NCI-H69 (cell line): ENCODE results near the gene TENT4A.
A peak's percentile ranks its signal among the peaks of the same experiment; 100 is the strongest.

Experiments used
- DNase-seq: peaks from one replicate; lab custom pipeline; 2025; lab: John Stamatoyannopoulos, UW

TENT4A gene

GRCh38 chr5:6718161-6718681, 5.0 kb downstream of the TENT4A start:
- DNase-seq = no peak

- no peak for DNase-seq
Observed at GRCh38 chr5:6718718-6719117, 5.5 kb downstream of the TENT4A start.

- no peak for DNase-seq
Observed at GRCh38 chr5:6719417-6719816, 6.2 kb downstream of the TENT4A start.

- DNase-seq = no peak
Observed at GRCh38 chr5:6719896-6720560, 6.8 kb downstream of the TENT4A start.

- DNase-seq = no peak
Observed at GRCh38 chr5:6720561-6720921, 7.3 kb downstream of the TENT4A start.

- DNase-seq = peak; percentile 8
Observed at GRCh38 chr5:6721442-6721841, 8.2 kb downstream of the TENT4A start.

GRCh38 chr5:6722015-6722414, 8.8 kb downstream of the TENT4A start:
- DNase-seq = no peak

- DNase-seq = no peak
Observed at GRCh38 chr5:6723122-6723815, 10.0 kb downstream of the TENT4A start.

- DNase-seq = no peak
Observed at GRCh38 chr5:6723816-6724300, 10.6 kb downstream of the TENT4A start.

GRCh38 chr5:6724321-6724929, 11.2 kb downstream of the TENT4A start:
- DNase-seq = no peak

GRCh38 chr5:6725421-6725820, 12.2 kb downstream of the TENT4A start:
- no peak for DNase-seq

- no peak for DNase-seq
Observed at GRCh38 chr5:6726006-6726405, 12.8 kb downstream of the TENT4A start.

- DNase-seq = no peak
Observed at GRCh38 chr5:6727231-6727630, 14.0 kb downstream of the TENT4A start.

- DNase-seq = peak; percentile 81
Observed at GRCh38 chr5:6728011-6728794, 15.0 kb downstream of the TENT4A start.

GRCh38 chr5:6728795-6729183, 15.6 kb downstream of the TENT4A start:
- no peak for DNase-seq

GRCh38 chr5:6729386-6730310, 16.4 kb downstream of the TENT4A start:
- peak; percentile 53 for DNase-seq

- DNase-seq = no peak
Observed at GRCh38 chr5:6730407-6730806, 17.2 kb downstream of the TENT4A start.

- no peak for DNase-seq
Observed at GRCh38 chr5:6730807-6731206, 17.6 kb downstream of the TENT4A start.

- DNase-seq = no peak
Observed at GRCh38 chr5:6731465-6732237, 18.4 kb downstream of the TENT4A start.

- peak; percentile 82 for DNase-seq
Observed at GRCh38 chr5:6732634-6733410, 19.6 kb downstream of the TENT4A start.
